SK-N-SH treated with all-trans-retinoic acid at 6 μM for 48 hours (cell line): ENCODE measurements around the gene TCAIM.
A peak's percentile ranks its signal among the peaks of the same experiment; 100 is the strongest.

Experiments used
- ATAC-seq: fragments of 200-7000 bp; cut with Tn5 transposase; 3 replicates; pipeline ENCODE4 v1.9.1; 2020; ENCODE audit warnings: mild to moderate bottlenecking, moderate library complexity
- ARNTL ChIP-seq: fragments of 450-650 bp; formaldehyde crosslinking; IDR thresholded peaks from 2 replicates; pipeline ENCODE4 v1.5.0; 2020; ENCODE audit warnings: low read depth, mild to moderate bottlenecking, moderate library complexity, borderline replicate concordance
- BACH2 ChIP-seq: fragments of 250-450 bp; sonication (Bioruptor Pico); IDR thresholded peaks from 2 replicates; pipeline ENCODE4 v1.9.0; 2021; ENCODE audit warnings: mild to moderate bottlenecking, borderline replicate concordance
- CREB5 ChIP-seq: fragments of 250-450 bp; sonication (Bioruptor Pico); IDR thresholded peaks from 2 replicates; pipeline ENCODE4 v1.5.1; 2020; ENCODE audit warnings: low read depth, mild to moderate bottlenecking, moderate library complexity
- CSDC2 ChIP-seq: fragments of 250-450 bp; sonication (Bioruptor Pico); IDR thresholded peaks from 2 replicates; pipeline ENCODE4 v1.5.0; 2020; ENCODE audit warnings: mild to moderate bottlenecking, moderate library complexity
- GLIS3 ChIP-seq: fragments of 250-450 bp; sonication (Bioruptor Pico); IDR thresholded peaks from 2 replicates; pipeline ENCODE4 v1.5.0; 2020; ENCODE audit warnings: mild to moderate bottlenecking, moderate library complexity
- ISL1 ChIP-seq: fragments of 250-450 bp; sonication (Bioruptor Pico); IDR thresholded peaks from 2 replicates; pipeline ENCODE4 v2.1.2; 2022; ENCODE audit warnings: mild to moderate bottlenecking, moderate library complexity
- OSR1 ChIP-seq: fragments of 250-450 bp; sonication (Bioruptor Pico); IDR thresholded peaks from 2 replicates; pipeline ENCODE4 v1.8.0; 2022; ENCODE audit warnings: moderate library complexity, mild to moderate bottlenecking, inconsistent platforms
- PATZ1 ChIP-seq: fragments of 250-450 bp; sonication (Bioruptor Pico); IDR thresholded peaks from 2 replicates; pipeline ENCODE4 v1.8.0; 2020; ENCODE audit warnings: mild to moderate bottlenecking, moderate library complexity, borderline replicate concordance
- POU6F1 ChIP-seq: fragments of 250-450 bp; sonication (Bioruptor Pico); IDR thresholded peaks from 2 replicates; pipeline ENCODE4 v1.8.0; 2021; ENCODE audit warnings: low read depth, mild to moderate bottlenecking, moderate library complexity, borderline replicate concordance
- PPARA ChIP-seq: fragments of 250-450 bp; sonication (Bioruptor Pico); IDR thresholded peaks from 2 replicates; pipeline ENCODE4 v1.5.0; 2020; ENCODE audit warnings: mild to moderate bottlenecking, borderline replicate concordance
- SNAI2 ChIP-seq: fragments of 250-450 bp; sonication (Bioruptor Pico); IDR thresholded peaks from 2 replicates; pipeline ENCODE4 v1.5.0; 2020; ENCODE audit warnings: mild to moderate bottlenecking, moderate library complexity
- TCF4 ChIP-seq: fragments of 250-450 bp; sonication (Bioruptor Pico); IDR thresholded peaks from 2 replicates; pipeline ENCODE4 v1.8.0; 2021; ENCODE audit warnings: mild to moderate bottlenecking, moderate library complexity, borderline replicate concordance
- TOX ChIP-seq: fragments of 250-450 bp; sonication (Bioruptor Pico); IDR thresholded peaks from 2 replicates; pipeline ENCODE4 v1.8.0; 2021; ENCODE audit warnings: mild to moderate bottlenecking, moderate library complexity, borderline replicate concordance
- ZC3H10 ChIP-seq: fragments of 250-450 bp; sonication (Bioruptor Pico); IDR thresholded peaks from 2 replicates; pipeline ENCODE4 v1.5.1; 2021; ENCODE audit warnings: mild to moderate bottlenecking, moderate library complexity
- ZFP30 ChIP-seq: fragments of 450-650 bp; formaldehyde crosslinking; IDR thresholded peaks from 2 replicates; pipeline ENCODE4 v1.5.0; 2022; ENCODE audit warnings: mild to moderate bottlenecking, moderate library complexity
- ZNF565 ChIP-seq: fragments of 450-650 bp; formaldehyde crosslinking; conservative IDR thresholded peaks from 2 replicates; pipeline ENCODE4 v1.5.0; 2020; ENCODE audit warnings: low read depth, mild to moderate bottlenecking, moderate library complexity
- ZNF70 ChIP-seq: fragments of 450-650 bp; formaldehyde crosslinking; IDR thresholded peaks from 2 replicates; pipeline ENCODE4 v1.5.0; 2020; ENCODE audit warnings: mild to moderate bottlenecking, moderate library complexity
- ZNF8 ChIP-seq: fragments of 450-650 bp; formaldehyde crosslinking; IDR thresholded peaks from 2 replicates; pipeline ENCODE4 v1.5.0; 2020; ENCODE audit warnings: mild to moderate bottlenecking, moderate library complexity
- TF ChIP-seq, protein P1 (sequence below): fragments of 250-450 bp; sonication (Bioruptor Pico); IDR thresholded peaks from 2 replicates; pipeline ENCODE4 v1.5.1; 2021; ENCODE audit warnings: mild to moderate bottlenecking, moderate library complexity
- TF ChIP-seq, protein P2 (sequence below): fragments of 250-450 bp; sonication (Bioruptor Pico); IDR thresholded peaks from 2 replicates; pipeline ENCODE4 v1.5.0; 2020; ENCODE audit warnings: mild to moderate bottlenecking, moderate library complexity

Gene TCAIM

GRCh38 chr3:44353355-44353924, 14.9 kb downstream of the TCAIM start (continued):
- no peak for TF ChIP-seq ZNF565 (CRISPR knock-in tag)
- TF ChIP-seq ZNF70 (CRISPR knock-in tag), result no peak
- no peak for TF ChIP-seq SNAI2
- TF ChIP-seq ARNTL (CRISPR knock-in tag), result no peak
- no peak for TF ChIP-seq ZFP30 (CRISPR knock-in tag)
- no peak for TF ChIP-seq TCF4
- TF ChIP-seq, all 23 proteins: peak for 0

DNA sequence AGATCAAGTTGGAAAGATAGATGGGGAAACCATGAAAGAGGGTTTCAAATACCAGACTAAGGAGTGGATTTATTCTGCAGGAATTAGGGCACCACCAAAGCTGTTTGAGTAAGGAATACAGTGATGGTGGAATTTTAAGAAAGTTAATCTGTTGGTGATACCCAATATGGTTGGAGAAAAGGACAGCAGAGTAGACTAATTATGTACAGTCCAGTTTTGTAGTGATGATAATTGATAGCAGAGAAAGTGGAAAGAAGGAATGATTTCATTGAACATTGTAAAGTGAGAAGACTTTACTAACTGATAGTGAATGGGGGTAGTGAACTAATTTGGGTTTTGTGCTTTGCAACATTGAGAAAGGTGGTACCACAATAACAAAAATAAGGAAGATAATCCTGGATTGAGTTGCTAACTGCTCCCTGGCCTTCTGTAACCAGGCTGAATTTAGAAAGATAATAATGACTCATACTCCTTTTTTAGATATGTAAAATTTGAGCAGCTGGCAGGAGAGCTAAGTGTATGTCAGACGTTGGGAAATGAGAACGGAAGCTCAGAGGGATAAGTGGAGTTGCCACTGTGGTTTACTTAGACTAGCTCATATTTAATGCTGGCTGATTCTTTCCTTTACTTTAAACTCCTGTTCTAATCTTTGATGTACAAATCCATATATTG, 16.9 kb downstream of the TCAIM start:
- TF ChIP-seq, protein P1, sequence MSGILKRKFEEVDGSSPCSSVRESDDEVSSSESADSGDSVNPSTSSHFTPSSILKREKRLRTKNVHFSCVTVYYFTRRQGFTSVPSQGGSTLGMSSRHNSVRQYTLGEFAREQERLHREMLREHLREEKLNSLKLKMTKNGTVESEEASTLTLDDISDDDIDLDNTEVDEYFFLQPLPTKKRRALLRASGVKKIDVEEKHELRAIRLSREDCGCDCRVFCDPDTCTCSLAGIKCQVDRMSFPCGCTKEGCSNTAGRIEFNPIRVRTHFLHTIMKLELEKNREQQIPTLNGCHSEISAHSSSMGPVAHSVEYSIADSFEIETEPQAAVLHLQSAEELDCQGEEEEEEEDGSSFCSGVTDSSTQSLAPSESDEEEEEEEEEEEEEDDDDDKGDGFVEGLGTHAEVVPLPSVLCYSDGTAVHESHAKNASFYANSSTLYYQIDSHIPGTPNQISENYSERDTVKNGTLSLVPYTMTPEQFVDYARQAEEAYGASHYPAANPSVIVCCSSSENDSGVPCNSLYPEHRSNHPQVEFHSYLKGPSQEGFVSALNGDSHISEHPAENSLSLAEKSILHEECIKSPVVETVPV (CRISPR knock-in tag), result no peak
- TF ChIP-seq ISL1, result peak; percentile 28; the same call in 1 of the 2 replicates
- ATAC-seq, result peak; percentile 99

- TF ChIP-seq ARNTL (CRISPR knock-in tag), result no peak
- no peak for TF ChIP-seq GLIS3 (CRISPR knock-in tag)
- TF ChIP-seq PATZ1, result no peak
- no peak for TF ChIP-seq POU6F1 (CRISPR knock-in tag)
- TF ChIP-seq SNAI2, result no peak
- no peak for TF ChIP-seq CSDC2 (CRISPR knock-in tag)
- TF ChIP-seq TCF4, result no peak
- TF ChIP-seq BACH2 (CRISPR knock-in tag), result no peak
- no peak for TF ChIP-seq CREB5
- TF ChIP-seq ZNF70 (CRISPR knock-in tag), result no peak
- no peak for TF ChIP-seq OSR1
- TF ChIP-seq, all 23 proteins: peak for 0
- ATAC-seq, result no peak
These were observed 20.7 kb downstream of the TCAIM start for GRCh38 chr3:44359146-44359751.

DNA sequence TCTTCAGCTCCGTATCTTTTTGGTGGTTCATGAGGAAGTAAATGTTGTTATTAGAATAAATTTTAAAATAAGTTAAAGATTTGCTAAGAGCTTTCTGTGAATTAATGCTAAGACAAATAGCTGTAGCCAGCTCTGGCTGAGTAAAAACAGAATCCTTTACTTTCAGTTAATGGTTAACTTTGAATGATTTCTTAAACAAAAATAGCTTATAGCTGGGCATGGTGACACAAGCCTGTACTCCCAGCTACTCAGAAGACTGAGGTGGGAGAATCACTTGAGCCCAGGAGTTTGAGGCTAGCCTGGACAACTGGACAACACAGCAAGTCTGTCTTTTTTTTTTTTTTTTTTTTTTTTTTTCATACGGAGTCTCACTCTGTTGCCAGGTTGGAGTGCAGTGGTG, 25.0 kb downstream of the TCAIM start:
- no peak for TF ChIP-seq PATZ1
- no peak for TF ChIP-seq GLIS3 (CRISPR knock-in tag)
- no peak for TF ChIP-seq ARNTL (CRISPR knock-in tag)
- no peak for TF ChIP-seq BACH2 (CRISPR knock-in tag)
- no peak for TF ChIP-seq OSR1
- TF ChIP-seq ZC3H10 (CRISPR knock-in tag), result no peak
- TF ChIP-seq TOX (CRISPR knock-in tag), result no peak
- TF ChIP-seq, protein P2, sequence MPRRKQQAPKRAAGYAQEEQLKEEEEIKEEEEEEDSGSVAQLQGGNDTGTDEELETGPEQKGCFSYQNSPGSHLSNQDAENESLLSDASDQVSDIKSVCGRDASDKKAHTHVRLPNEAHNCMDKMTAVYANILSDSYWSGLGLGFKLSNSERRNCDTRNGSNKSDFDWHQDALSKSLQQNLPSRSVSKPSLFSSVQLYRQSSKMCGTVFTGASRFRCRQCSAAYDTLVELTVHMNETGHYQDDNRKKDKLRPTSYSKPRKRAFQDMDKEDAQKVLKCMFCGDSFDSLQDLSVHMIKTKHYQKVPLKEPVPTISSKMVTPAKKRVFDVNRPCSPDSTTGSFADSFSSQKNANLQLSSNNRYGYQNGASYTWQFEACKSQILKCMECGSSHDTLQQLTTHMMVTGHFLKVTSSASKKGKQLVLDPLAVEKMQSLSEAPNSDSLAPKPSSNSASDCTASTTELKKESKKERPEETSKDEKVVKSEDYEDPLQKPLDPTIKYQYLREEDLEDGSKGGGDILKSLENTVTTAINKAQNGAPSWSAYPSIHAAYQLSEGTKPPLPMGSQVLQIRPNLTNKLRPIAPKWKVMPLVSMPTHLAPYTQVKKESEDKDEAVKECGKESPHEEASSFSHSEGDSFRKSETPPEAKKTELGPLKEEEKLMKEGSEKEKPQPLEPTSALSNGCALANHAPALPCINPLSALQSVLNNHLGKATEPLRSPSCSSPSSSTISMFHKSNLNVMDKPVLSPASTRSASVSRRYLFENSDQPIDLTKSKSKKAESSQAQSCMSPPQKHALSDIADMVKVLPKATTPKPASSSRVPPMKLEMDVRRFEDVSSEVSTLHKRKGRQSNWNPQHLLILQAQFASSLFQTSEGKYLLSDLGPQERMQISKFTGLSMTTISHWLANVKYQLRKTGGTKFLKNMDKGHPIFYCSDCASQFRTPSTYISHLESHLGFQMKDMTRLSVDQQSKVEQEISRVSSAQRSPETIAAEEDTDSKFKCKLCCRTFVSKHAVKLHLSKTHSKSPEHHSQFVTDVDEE (CRISPR knock-in tag), result no peak
- no peak for TF ChIP-seq PPARA (CRISPR knock-in tag)
- no peak for TF ChIP-seq ZNF8 (CRISPR knock-in tag)
- no peak for TF ChIP-seq ZNF70 (CRISPR knock-in tag)
- ATAC-seq, result no peak
